ENCODE results near the gene ZNF726. TPM values are rescaled to one million over a fixed set of nuclear protein-coding genes. Genes with fewer than 3 reads are reported as not detected.

The ZNF726 gene
- total RNA-seq, 1 donor from 2014 or later = 9.4 TPM

GRCh38 chr19:23978068-23978467 is 63.4 kb downstream of the ZNF726 start:
- no peak overlapping the region for H3K27ac Mint-ChIP-seq
- CTCF ChIA-PET = no interaction called here
- TF ChIP-seq, protein P1, sequence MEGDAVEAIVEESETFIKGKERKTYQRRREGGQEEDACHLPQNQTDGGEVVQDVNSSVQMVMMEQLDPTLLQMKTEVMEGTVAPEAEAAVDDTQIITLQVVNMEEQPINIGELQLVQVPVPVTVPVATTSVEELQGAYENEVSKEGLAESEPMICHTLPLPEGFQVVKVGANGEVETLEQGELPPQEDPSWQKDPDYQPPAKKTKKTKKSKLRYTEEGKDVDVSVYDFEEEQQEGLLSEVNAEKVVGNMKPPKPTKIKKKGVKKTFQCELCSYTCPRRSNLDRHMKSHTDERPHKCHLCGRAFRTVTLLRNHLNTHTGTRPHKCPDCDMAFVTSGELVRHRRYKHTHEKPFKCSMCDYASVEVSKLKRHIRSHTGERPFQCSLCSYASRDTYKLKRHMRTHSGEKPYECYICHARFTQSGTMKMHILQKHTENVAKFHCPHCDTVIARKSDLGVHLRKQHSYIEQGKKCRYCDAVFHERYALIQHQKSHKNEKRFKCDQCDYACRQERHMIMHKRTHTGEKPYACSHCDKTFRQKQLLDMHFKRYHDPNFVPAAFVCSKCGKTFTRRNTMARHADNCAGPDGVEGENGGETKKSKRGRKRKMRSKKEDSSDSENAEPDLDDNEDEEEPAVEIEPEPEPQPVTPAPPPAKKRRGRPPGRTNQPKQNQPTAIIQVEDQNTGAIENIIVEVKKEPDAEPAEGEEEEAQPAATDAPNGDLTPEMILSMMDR (IDR thresholded peaks at IDR 0.05) = no peak
- POLR2A ChIA-PET = no interaction called here
- no peaks in the 10 kb centered on the region for H3K27me3 Mint-ChIP-seq
- DNase-seq = no peak
- H3K4me3 Mint-ChIP-seq = no peak overlapping the region
- intact Hi-C loops (cut with micrococcal nuclease) = no loop called here
- no peak for ATAC-seq (ENCODE audit: low read depth)
- no peaks in the 10 kb centered on the region for H3K36me3 Mint-ChIP-seq (ENCODE audit: low read depth)
- H3K9me3 Mint-ChIP-seq = no peaks in the 10 kb centered on the region
- H3K4me1 Mint-ChIP-seq = no peaks in the 10 kb centered on the region

DNA sequence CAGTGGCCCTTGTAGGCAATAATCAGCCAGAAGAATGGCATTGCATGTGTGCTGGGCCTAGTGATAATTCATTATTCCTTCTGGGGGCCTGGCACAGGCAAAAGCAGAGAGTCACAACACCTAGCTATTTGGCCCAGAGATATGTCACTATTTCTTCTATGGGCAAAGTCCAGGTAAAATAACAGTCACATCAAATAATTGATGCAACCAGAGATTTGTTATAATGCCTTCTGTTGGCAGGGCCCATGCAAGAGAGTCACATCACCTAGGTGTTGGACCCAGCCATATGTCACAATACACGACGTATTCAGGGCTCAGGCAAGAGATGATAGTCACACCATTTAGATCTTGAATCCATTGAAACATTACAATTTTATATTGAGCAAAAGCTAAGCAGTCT is 66.1 kb downstream of the ZNF726 start:
- Mint-ChIP-seq H3K36me3 (ENCODE audit: low read depth) (no peaks in the 10 kb centered on the region), H3K27ac (no peak overlapping the region), H3K27me3 (no peaks in the 10 kb centered on the region), H3K4me3 (no peak overlapping the region), H3K9me3 (no peaks in the 10 kb centered on the region), H3K4me1 (no peaks in the 10 kb centered on the region)
- POLR2A ChIA-PET = no interaction called here
- TF ChIP-seq, protein P1 (IDR thresholded peaks at IDR 0.05) = no peak
- DNase-seq (no peak), ATAC-seq (ENCODE audit: low read depth) (no peak)
- intact Hi-C loops (cut with micrococcal nuclease) = no loop called here
- CTCF ChIA-PET = no interaction called here

GRCh38 chr19:23981863-23982262 is 67.2 kb downstream of the ZNF726 start:
- TF ChIP-seq, protein P1 (IDR thresholded peaks at IDR 0.05) = no peak
- DNase-seq (no peak), ATAC-seq (ENCODE audit: low read depth) (no peak)
- no peak overlapping the region for H3K27ac Mint-ChIP-seq
- H3K4me1 Mint-ChIP-seq = no peaks in the 10 kb centered on the region
- H3K27me3 Mint-ChIP-seq = no peaks in the 10 kb centered on the region
- no peaks in the 10 kb centered on the region for H3K9me3 Mint-ChIP-seq
- ChIA-PET POLR2A (no interaction called here), CTCF (no interaction called here)
- no peaks in the 10 kb centered on the region for H3K36me3 Mint-ChIP-seq (ENCODE audit: low read depth)
- no peak overlapping the region for H3K4me3 Mint-ChIP-seq
- intact Hi-C loops (cut with micrococcal nuclease) = no loop called here

DNA sequence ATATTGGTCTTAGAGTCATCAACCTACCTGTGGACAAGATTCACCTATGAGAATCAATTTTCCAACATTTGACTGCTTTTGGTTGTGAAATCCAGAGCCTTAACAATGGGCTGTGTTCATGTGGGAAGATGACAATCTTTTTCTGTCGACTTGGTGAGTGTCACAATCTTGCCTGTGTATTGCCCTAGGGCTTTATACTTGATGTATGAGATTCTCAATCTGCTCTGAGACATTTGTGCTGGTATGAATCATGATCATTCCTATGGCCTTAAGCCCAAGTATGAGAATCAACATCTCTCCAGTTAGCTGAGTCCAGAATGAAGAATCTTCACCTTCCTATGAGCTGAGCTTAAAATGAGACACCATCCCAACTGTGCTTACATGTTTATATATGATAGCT is 68.7 kb downstream of the ZNF726 start:
- TF ChIP-seq, protein P1 (IDR thresholded peaks at IDR 0.05) = no peak
- Mint-ChIP-seq H3K36me3 (ENCODE audit: low read depth) (no peaks in the 10 kb centered on the region), H3K27ac (no peak overlapping the region), H3K4me3 (no peak overlapping the region), H3K27me3 (no peaks in the 10 kb centered on the region), H3K4me1 (no peaks in the 10 kb centered on the region), H3K9me3 (no peaks in the 10 kb centered on the region)
- CTCF ChIA-PET = no interaction called here
- DNase-seq (no peak), ATAC-seq (ENCODE audit: low read depth) (no peak)
- intact Hi-C loops (cut with micrococcal nuclease) = no loop called here
- POLR2A ChIA-PET = no interaction called here

Other genes with a start within 250 kb of the ZNF726 start
- gene ZNF675, start 227.7 kb upstream of the ZNF726 start, total RNA-seq = 27.9 and 34.2 TPM in 2 replicates
- 5.5 and 8.3 TPM in 2 replicates for gene ZNF681, start 156.0 kb upstream of the ZNF726 start, total RNA-seq
- 21.5 and 28.8 TPM in 2 replicates for gene ZNF254, start 172.3 kb downstream of the ZNF726 start, total RNA-seq